SK-N-SH treated with all-trans-retinoic acid at 6 μM for 48 hours (cell line): Measurements from ENCODE around the gene ICE1.
A peak's percentile ranks its signal among the peaks of the same experiment; 100 is the strongest.

Source experiments
- ATAC-seq: fragments of 200-7000 bp; cut with Tn5 transposase; 3 replicates; pipeline ENCODE4 v1.9.1; 2020; ENCODE audit warnings: mild to moderate bottlenecking, moderate library complexity
- ARNTL ChIP-seq: fragments of 450-650 bp; formaldehyde crosslinking; IDR thresholded peaks from 2 replicates; pipeline ENCODE4 v1.5.0; 2020; ENCODE audit warnings: low read depth, mild to moderate bottlenecking, moderate library complexity, borderline replicate concordance
- BACH2 ChIP-seq: fragments of 250-450 bp; sonication (Bioruptor Pico); IDR thresholded peaks from 2 replicates; pipeline ENCODE4 v1.9.0; 2021; ENCODE audit warnings: mild to moderate bottlenecking, borderline replicate concordance
- CSDC2 ChIP-seq: fragments of 250-450 bp; sonication (Bioruptor Pico); IDR thresholded peaks from 2 replicates; pipeline ENCODE4 v1.5.0; 2020; ENCODE audit warnings: mild to moderate bottlenecking, moderate library complexity
- ESRRG ChIP-seq: fragments of 250-450 bp; sonication (Bioruptor Pico); IDR thresholded peaks from 2 replicates; pipeline ENCODE4 v1.6.1; 2021; ENCODE audit warnings: mild to moderate bottlenecking
- GLIS3 ChIP-seq: fragments of 250-450 bp; sonication (Bioruptor Pico); IDR thresholded peaks from 2 replicates; pipeline ENCODE4 v1.5.0; 2020; ENCODE audit warnings: mild to moderate bottlenecking, moderate library complexity
- ISL1 ChIP-seq: fragments of 250-450 bp; sonication (Bioruptor Pico); IDR thresholded peaks from 2 replicates; pipeline ENCODE4 v2.1.2; 2022; ENCODE audit warnings: mild to moderate bottlenecking, moderate library complexity
- OSR1 ChIP-seq: fragments of 250-450 bp; sonication (Bioruptor Pico); IDR thresholded peaks from 2 replicates; pipeline ENCODE4 v1.8.0; 2022; ENCODE audit warnings: moderate library complexity, mild to moderate bottlenecking, inconsistent platforms
- PPARA ChIP-seq: fragments of 250-450 bp; sonication (Bioruptor Pico); IDR thresholded peaks from 2 replicates; pipeline ENCODE4 v1.5.0; 2020; ENCODE audit warnings: mild to moderate bottlenecking, borderline replicate concordance
- RARB ChIP-seq: fragments of 250-450 bp; sonication (Bioruptor Pico); IDR thresholded peaks from 2 replicates; pipeline ENCODE4 v1.8.0; 2021; ENCODE audit warnings: mild to moderate bottlenecking, moderate library complexity
- TCF4 ChIP-seq: fragments of 250-450 bp; sonication (Bioruptor Pico); IDR thresholded peaks from 2 replicates; pipeline ENCODE4 v1.8.0; 2021; ENCODE audit warnings: mild to moderate bottlenecking, moderate library complexity, borderline replicate concordance
- TOX ChIP-seq: fragments of 250-450 bp; sonication (Bioruptor Pico); IDR thresholded peaks from 2 replicates; pipeline ENCODE4 v1.8.0; 2021; ENCODE audit warnings: mild to moderate bottlenecking, moderate library complexity, borderline replicate concordance
- ZC3H10 ChIP-seq: fragments of 250-450 bp; sonication (Bioruptor Pico); IDR thresholded peaks from 2 replicates; pipeline ENCODE4 v1.5.1; 2021; ENCODE audit warnings: mild to moderate bottlenecking, moderate library complexity
- ZFP3 ChIP-seq: fragments of 250-450 bp; sonication (Bioruptor Pico); IDR thresholded peaks from 2 replicates; pipeline ENCODE4 v1.5.0; 2020; ENCODE audit warnings: mild to moderate bottlenecking, moderate library complexity
- ZFP30 ChIP-seq: fragments of 450-650 bp; formaldehyde crosslinking; IDR thresholded peaks from 2 replicates; pipeline ENCODE4 v1.5.0; 2022; ENCODE audit warnings: mild to moderate bottlenecking, moderate library complexity
- ZNF565 ChIP-seq: fragments of 450-650 bp; formaldehyde crosslinking; conservative IDR thresholded peaks from 2 replicates; pipeline ENCODE4 v1.5.0; 2020; ENCODE audit warnings: low read depth, mild to moderate bottlenecking, moderate library complexity
- ZNF70 ChIP-seq: fragments of 450-650 bp; formaldehyde crosslinking; IDR thresholded peaks from 2 replicates; pipeline ENCODE4 v1.5.0; 2020; ENCODE audit warnings: mild to moderate bottlenecking, moderate library complexity
- ZNF8 ChIP-seq: fragments of 450-650 bp; formaldehyde crosslinking; IDR thresholded peaks from 2 replicates; pipeline ENCODE4 v1.5.0; 2020; ENCODE audit warnings: mild to moderate bottlenecking, moderate library complexity
- TF ChIP-seq, protein P1 (sequence below): fragments of 250-450 bp; sonication (Bioruptor Pico); IDR thresholded peaks from 2 replicates; pipeline ENCODE4 v1.5.1; 2021; ENCODE audit warnings: mild to moderate bottlenecking, moderate library complexity
- TF ChIP-seq, protein P2 (sequence below): fragments of 250-450 bp; sonication (Bioruptor Pico); IDR thresholded peaks from 2 replicates; pipeline ENCODE4 v1.5.1; 2020; ENCODE audit warnings: low read depth, mild to moderate bottlenecking, moderate library complexity
- TF ChIP-seq, protein P3 (sequence below): fragments of 250-450 bp; sonication (Bioruptor Pico); IDR thresholded peaks from 2 replicates; pipeline ENCODE4 v1.8.0; 2020; ENCODE audit warnings: mild to moderate bottlenecking, moderate library complexity, borderline replicate concordance
- TF ChIP-seq, protein P4 (sequence below): fragments of 250-450 bp; sonication (Bioruptor Pico); IDR thresholded peaks from 2 replicates; pipeline ENCODE4 v1.5.0; 2020; ENCODE audit warnings: mild to moderate bottlenecking, moderate library complexity

ICE1 gene

DNA sequence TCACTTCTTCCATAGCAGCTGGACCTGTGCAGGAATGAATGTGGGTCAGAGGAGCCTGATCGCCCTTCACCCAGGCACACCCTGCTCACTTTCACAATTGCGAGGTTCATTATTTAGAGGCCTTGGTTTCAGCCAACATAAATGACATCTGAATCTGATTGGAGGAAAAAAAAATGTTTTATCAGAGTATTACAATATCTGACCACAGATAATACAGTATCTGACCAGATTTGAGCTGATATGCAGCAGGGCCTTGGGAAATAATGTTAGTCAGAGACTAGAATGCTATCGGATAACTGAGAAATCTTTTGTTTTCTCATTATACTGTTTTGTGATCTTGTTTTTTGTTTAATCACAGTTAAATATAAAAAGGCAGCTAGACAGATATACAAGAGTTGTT, 7.7 kb downstream of the ICE1 start:
- TF ChIP-seq ZNF565: no peak
- no peak for TF ChIP-seq RARB
- TF ChIP-seq TOX: no peak
- no peak for TF ChIP-seq ISL1 (CRISPR knock-in tag)
- TF ChIP-seq ZNF70: no peak
- no peak for ATAC-seq

DNA sequence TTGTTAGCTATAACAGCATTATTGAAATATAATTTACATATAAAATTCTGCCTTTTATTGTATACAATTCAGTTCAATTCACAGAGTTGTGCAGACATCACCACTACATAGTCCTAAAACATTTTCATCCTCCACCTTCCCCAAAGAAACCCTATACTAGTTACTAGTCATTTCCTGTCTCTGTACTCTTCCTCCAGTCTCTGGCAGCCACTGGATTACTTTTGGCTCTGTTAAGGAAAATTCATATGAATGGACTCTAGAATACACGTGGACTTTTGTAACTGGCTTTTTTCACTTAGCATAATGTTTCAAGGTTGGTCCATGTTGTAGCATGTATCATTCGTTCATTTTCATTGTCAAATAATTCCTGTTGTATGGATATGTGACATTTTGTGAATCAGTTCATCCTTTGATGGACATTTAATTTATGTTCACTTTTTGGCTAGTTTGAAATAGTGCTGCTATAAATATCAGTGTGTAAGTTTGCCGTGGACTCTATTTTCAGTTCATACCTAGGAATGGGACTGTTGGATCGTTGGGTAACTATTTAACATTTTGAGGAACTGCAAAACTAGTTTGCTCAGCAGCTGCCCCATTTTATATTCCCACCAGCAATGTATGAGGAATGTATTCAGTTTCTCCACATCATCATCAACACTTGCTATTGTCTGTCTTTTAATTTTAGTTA, 9.7 kb downstream of the ICE1 start:
- ATAC-seq: peak; percentile 84
- TF ChIP-seq TOX (no peak), ZNF8 (CRISPR knock-in tag) (no peak), ESRRG (CRISPR knock-in tag) (no peak), BACH2 (CRISPR knock-in tag) (no peak), ZFP30 (CRISPR knock-in tag) (no peak), ZNF565 (no peak), PPARA (CRISPR knock-in tag) (no peak), OSR1 (no peak), TCF4 (CRISPR knock-in tag) (no peak), RARB (no peak), ARNTL (CRISPR knock-in tag) (no peak), CSDC2 (CRISPR knock-in tag) (no peak)
- TF ChIP-seq, protein P1, sequence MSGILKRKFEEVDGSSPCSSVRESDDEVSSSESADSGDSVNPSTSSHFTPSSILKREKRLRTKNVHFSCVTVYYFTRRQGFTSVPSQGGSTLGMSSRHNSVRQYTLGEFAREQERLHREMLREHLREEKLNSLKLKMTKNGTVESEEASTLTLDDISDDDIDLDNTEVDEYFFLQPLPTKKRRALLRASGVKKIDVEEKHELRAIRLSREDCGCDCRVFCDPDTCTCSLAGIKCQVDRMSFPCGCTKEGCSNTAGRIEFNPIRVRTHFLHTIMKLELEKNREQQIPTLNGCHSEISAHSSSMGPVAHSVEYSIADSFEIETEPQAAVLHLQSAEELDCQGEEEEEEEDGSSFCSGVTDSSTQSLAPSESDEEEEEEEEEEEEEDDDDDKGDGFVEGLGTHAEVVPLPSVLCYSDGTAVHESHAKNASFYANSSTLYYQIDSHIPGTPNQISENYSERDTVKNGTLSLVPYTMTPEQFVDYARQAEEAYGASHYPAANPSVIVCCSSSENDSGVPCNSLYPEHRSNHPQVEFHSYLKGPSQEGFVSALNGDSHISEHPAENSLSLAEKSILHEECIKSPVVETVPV (CRISPR knock-in tag): no peak
- TF ChIP-seq, protein P2, sequence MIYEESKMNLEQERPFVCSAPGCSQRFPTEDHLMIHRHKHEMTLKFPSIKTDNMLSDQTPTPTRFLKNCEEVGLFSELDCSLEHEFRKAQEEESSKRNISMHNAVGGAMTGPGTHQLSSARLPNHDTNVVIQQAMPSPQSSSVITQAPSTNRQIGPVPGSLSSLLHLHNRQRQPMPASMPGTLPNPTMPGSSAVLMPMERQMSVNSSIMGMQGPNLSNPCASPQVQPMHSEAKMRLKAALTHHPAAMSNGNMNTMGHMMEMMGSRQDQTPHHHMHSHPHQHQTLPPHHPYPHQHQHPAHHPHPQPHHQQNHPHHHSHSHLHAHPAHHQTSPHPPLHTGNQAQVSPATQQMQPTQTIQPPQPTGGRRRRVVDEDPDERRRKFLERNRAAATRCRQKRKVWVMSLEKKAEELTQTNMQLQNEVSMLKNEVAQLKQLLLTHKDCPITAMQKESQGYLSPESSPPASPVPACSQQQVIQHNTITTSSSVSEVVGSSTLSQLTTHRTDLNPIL (CRISPR knock-in tag): no peak

DNA sequence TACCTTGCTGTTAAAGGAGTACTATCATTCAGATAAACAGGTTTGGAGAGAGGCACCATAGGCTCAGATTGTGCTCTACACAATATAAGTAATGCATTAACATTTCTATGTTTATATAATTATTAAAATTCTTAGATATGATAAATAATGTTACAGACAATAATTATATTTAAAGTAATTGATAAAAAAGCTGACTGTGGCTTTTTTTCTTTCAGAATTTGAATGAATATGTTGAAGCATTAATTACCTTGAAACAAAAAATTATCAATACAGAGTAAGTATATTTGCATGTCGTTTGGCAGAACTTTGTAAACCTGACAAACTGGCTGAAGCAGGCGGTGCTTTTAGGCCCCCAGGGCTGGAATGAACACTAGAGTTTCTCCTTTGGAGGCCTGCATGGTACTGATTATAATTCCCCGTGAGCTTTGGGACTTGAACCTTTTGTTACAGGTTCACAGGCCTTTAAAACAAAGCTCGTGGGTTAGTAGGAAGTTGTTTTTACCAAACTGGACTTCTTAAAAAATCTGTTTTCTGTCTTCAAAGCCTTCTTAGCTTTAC, 13.8 kb downstream of the ICE1 start:
- TF ChIP-seq ISL1 (CRISPR knock-in tag): no peak
- no peak for TF ChIP-seq TOX
- TF ChIP-seq GLIS3 (CRISPR knock-in tag): no peak
- TF ChIP-seq, protein P3, sequence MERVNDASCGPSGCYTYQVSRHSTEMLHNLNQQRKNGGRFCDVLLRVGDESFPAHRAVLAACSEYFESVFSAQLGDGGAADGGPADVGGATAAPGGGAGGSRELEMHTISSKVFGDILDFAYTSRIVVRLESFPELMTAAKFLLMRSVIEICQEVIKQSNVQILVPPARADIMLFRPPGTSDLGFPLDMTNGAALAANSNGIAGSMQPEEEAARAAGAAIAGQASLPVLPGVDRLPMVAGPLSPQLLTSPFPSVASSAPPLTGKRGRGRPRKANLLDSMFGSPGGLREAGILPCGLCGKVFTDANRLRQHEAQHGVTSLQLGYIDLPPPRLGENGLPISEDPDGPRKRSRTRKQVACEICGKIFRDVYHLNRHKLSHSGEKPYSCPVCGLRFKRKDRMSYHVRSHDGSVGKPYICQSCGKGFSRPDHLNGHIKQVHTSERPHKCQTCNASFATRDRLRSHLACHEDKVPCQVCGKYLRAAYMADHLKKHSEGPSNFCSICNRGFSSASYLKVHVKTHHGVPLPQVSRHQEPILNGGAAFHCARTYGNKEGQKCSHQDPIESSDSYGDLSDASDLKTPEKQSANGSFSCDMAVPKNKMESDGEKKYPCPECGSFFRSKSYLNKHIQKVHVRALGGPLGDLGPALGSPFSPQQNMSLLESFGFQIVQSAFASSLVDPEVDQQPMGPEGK (CRISPR knock-in tag): no peak
- no peak for TF ChIP-seq RARB
- no peak for TF ChIP-seq ZC3H10 (CRISPR knock-in tag)
- TF ChIP-seq OSR1: no peak
- no peak for TF ChIP-seq ARNTL (CRISPR knock-in tag)
- TF ChIP-seq, protein P1 (CRISPR knock-in tag): no peak
- TF ChIP-seq TCF4 (CRISPR knock-in tag): no peak
- no peak for TF ChIP-seq ZNF565
- no peak for TF ChIP-seq ZNF70
- no peak for TF ChIP-seq ZFP3 (CRISPR knock-in tag)
- ATAC-seq: no peak

DNA sequence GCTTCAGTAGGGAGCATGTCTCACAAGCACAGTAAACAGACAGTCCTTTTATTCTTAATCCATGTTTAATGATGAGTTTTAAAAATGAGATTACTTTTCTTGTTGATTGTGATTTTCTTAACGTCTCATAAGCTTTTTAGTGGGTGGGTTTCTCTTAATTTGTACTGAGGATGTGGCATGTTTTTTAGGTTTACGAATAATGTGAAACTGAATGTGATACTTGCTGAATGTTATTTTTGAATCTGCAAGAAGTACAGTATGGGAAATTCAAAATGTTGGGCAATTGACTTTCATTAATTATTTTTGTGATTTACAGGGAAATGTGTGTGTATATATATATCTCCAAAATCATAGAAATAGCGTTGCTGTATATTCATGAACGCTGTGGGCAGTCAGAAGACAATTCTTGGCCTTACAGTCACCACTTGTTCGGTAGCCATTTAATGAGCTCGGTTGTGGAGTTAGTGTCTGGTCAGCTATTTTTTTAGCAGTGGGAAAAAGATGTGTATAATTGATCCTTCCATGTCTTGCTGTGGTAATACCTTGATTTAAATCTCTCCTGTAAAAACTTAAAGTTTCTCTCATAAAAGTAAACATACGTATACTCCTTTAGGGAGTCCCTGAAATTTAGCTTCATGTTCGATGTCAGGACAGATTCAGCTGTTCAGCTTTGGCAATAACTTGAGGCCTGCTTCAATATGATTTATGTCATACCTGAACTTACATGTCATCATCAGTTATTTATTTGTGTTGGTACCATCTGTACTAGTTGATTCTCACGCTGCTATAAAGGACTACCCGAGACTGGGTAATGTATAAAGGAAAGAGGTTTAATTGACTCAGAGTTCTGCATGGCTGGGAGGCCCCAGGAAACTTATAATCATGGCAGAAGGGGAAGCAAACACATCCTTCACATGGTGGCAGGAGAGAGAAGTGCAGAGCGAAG, 15.0 kb downstream of the ICE1 start:
- ATAC-seq: no peak
- TF ChIP-seq, protein P4, sequence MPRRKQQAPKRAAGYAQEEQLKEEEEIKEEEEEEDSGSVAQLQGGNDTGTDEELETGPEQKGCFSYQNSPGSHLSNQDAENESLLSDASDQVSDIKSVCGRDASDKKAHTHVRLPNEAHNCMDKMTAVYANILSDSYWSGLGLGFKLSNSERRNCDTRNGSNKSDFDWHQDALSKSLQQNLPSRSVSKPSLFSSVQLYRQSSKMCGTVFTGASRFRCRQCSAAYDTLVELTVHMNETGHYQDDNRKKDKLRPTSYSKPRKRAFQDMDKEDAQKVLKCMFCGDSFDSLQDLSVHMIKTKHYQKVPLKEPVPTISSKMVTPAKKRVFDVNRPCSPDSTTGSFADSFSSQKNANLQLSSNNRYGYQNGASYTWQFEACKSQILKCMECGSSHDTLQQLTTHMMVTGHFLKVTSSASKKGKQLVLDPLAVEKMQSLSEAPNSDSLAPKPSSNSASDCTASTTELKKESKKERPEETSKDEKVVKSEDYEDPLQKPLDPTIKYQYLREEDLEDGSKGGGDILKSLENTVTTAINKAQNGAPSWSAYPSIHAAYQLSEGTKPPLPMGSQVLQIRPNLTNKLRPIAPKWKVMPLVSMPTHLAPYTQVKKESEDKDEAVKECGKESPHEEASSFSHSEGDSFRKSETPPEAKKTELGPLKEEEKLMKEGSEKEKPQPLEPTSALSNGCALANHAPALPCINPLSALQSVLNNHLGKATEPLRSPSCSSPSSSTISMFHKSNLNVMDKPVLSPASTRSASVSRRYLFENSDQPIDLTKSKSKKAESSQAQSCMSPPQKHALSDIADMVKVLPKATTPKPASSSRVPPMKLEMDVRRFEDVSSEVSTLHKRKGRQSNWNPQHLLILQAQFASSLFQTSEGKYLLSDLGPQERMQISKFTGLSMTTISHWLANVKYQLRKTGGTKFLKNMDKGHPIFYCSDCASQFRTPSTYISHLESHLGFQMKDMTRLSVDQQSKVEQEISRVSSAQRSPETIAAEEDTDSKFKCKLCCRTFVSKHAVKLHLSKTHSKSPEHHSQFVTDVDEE (CRISPR knock-in tag): no peak
- TF ChIP-seq PPARA (CRISPR knock-in tag): no peak
- TF ChIP-seq ZC3H10 (CRISPR knock-in tag): no peak
- no peak for TF ChIP-seq ZFP30 (CRISPR knock-in tag)
